HL-60/S4 treated with phorbol 12-myristate 13-acetate at 8.2 ng/mL for 4 days and 3 days (cell line): ENCODE results near the gene EMX1.
"Not testable (repeated sequence)": the region's sequence is repeated elsewhere in the genome, so short reads cannot be mapped to it uniquely, and the experiment has no call there.

Source experiments
- in situ Hi-C: fragments of 300-500 bp; cut with MboI; formaldehyde crosslinking; loops from 2 replicates; pipeline ENCODE4 v1.15.0; 2022; ENCODE audit warnings: low sequenced_read_pairs

EMX1 gene

GRCh38 chr2:72897785-72898584 is 19.3 kb upstream of the EMX1 start:
- in situ Hi-C loops, result loop anchor here (25.0 kb wide), 1 partner anchor 264 kb away; no protein-coding TSS in a partner anchor

GRCh38 chr2:72898585-72898906 is 18.8 kb upstream of the EMX1 start:
- in situ Hi-C loops, result loop anchor here (25.0 kb wide), 1 partner anchor 264 kb away; no protein-coding TSS in a partner anchor

GRCh38 chr2:72900191-72900825 is 17.0 kb upstream of the EMX1 start:
- in situ Hi-C loops, result no loop called here

GRCh38 chr2:72901426-72901825 is 15.9 kb upstream of the EMX1 start:
- in situ Hi-C loops, result no loop called here

- in situ Hi-C loops, result not testable (repeated sequence)
Observed at GRCh38 chr2:72907369-72907768, 9.9 kb upstream of the EMX1 start.

GRCh38 chr2:72908741-72909140 is 8.6 kb upstream of the EMX1 start:
- in situ Hi-C loops, result no loop called here

DNA sequence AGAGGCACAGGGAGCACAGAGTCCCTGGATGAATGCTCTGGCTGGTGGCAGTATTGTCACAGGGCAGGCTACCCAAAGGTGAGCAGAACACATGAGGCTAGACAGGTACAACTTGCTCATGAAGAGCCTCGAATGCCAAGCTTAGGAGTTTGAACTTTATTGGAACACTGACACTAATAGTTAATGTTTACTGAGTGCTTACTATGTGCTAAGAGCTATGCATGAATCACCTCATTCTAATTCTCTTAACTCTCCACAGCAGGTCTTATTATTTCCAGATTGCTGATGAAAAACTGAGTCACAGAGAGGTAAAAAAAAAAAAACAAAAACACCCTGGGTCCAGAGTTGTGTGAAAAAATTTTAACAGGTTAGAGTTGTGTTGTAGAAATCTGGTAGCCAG is 6.1 kb upstream of the EMX1 start:
- in situ Hi-C loops, result no loop called here

DNA sequence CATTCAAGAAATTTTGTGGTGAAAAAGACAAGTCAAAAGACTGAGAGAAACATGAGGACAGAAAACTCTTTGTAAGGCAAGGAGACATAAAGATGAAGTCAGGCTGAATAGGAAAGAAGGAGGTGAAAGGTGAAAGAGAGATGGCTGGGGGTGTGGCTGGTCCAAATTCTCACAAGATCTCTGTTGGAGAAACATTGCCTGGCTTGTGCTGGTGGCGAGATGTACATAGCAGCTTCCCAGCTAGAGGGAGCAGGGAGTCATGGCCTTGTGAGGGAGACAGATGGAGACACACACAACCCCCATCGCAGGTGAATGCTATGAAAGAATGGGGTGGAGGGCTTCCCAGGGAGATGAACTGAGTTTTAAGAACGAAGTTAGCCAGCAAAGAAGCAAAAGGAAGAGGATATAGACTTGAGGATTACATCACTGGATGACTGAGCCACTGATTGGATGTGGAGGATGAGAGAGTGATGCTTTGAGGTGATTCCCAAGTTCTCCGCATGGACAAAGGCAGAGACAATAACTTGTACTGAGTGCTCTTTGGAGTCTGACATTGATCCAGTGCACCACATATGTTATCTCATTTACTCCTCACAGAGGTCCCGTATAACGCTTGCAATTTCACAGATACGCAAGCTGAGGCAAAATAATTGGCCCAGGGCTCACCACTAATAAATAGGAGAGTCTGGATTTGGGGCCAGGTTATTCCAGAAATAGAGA is 3.7 kb upstream of the EMX1 start:
- in situ Hi-C loops, result no loop called here

GRCh38 chr2:72914206-72914559 is 3.1 kb upstream of the EMX1 start:
- in situ Hi-C loops, result no loop called here

DNA sequence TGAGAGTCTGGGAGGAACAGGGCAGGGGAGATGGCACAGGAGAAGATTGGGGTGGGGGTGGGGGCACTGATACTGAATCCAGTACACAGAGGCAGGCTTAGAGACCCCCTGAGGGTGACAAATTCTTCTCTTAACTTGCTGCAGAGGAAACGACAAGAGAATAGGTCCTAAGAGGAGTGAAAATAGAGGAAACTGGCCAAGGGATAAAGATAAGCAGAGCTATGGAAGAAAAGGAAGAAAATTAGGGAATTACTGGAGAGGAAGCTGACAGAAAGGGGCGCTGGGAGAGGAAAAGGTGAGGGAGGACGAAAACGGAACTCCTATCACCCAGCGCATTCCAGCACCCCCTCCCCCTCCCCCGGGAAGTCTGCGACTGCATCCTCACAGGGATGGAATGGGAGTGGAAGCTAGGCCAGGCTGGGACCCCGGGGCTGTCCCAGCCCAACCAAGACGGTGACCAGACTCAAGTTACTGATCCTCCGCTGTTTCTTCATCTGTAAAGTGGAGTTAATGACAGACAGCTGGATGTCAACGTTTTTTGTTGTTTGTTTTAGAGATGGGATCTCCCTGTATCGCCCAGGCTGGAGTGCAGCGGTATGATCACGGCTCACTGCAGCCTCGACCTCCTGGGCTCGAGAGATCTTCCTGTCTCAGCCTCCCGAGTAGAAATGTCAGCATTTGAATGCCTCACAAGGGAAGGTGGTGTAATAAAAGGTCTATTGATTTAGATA is 2.6 kb upstream of the EMX1 start:
- in situ Hi-C loops, result no loop called here

DNA sequence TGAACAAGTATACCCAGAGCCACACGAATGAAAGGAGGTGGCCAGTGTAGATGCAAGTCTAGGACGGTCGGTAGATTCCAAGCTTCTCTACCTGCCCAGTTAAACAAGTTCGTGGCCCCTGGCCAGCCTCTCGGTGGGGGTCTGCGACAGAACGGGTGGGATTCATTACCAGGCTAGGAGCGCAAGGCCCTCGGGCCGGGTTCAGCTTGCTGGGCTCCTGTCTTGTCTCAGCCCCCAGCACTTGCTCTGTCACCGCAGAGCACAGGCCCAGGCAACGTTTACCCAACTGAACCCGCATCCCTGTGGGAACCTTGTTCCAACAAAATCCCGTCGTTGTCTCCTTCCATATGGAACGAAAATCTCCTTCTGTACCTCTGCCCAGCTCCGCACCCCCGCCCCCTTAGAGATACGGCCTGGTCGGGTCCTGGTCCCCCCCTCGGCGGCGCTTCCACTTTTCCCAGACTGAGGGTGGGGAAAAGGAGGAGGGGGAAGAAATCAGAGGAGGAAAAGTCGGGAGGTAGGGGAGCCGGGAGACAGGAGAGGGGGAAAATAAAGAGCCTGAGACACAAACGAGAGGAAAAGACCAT is 1.9 kb upstream of the EMX1 start:
- in situ Hi-C loops, result no loop called here

GRCh38 chr2:72915907-72916742 is 1.2 kb upstream of the EMX1 start:
- in situ Hi-C loops, result no loop called here

GRCh38 chr2:72916743-72917137 is 579 bp upstream of the EMX1 start:
- in situ Hi-C loops, result no loop called here

- in situ Hi-C loops, result no loop called here
Observed at GRCh38 chr2:72917877-72918553, 696 bp downstream of the EMX1 start.

GRCh38 chr2:72919414-72920317 is 2.3 kb downstream of the EMX1 start:
- in situ Hi-C loops, result no loop called here

- in situ Hi-C loops, result no loop called here
Observed at GRCh38 chr2:72920318-72921087, 3.2 kb downstream of the EMX1 start.

- in situ Hi-C loops, result no loop called here
Observed at GRCh38 chr2:72921088-72921851, 4.0 kb downstream of the EMX1 start.
